Measurements from ENCODE around the gene PRKCE.

Gene PRKCE

GRCh38 chr2:46067501-46068305, 416.2 kb downstream of the PRKCE start:
- DNase-seq: no peak

GRCh38 chr2:46068636-46069035, 417.2 kb downstream of the PRKCE start:
- DNase-seq: no peak

- no peak for DNase-seq
Observed at GRCh38 chr2:46071074-46071473, 419.6 kb downstream of the PRKCE start.

- DNase-seq: peak; percentile 55
Observed at GRCh38 chr2:46072101-46072820, 420.8 kb downstream of the PRKCE start.

- DNase-seq: no peak
Observed at GRCh38 chr2:46073540-46074046, 422.1 kb downstream of the PRKCE start.

- peak; percentile 79 for DNase-seq
Observed at GRCh38 chr2:46074501-46074900, 423.0 kb downstream of the PRKCE start.

GRCh38 chr2:46075848-46076247, 424.4 kb downstream of the PRKCE start:
- DNase-seq: no peak

GRCh38 chr2:46076251-46076650, 424.8 kb downstream of the PRKCE start:
- DNase-seq: no peak

- DNase-seq: no peak
Observed at GRCh38 chr2:46076875-46077274, 425.4 kb downstream of the PRKCE start.

- no peak for DNase-seq
Observed at GRCh38 chr2:46077522-46078107, 426.1 kb downstream of the PRKCE start.

GRCh38 chr2:46079985-46080560, 428.6 kb downstream of the PRKCE start:
- DNase-seq: no peak

- no peak for DNase-seq
Observed at GRCh38 chr2:46082531-46083485, 431.3 kb downstream of the PRKCE start.

GRCh38 chr2:46086578-46087070, 435.1 kb downstream of the PRKCE start:
- no peak for DNase-seq

- DNase-seq: no peak
Observed at GRCh38 chr2:46087492-46087891, 436.0 kb downstream of the PRKCE start.

- no peak for DNase-seq
Observed at GRCh38 chr2:46091004-46091403, 439.5 kb downstream of the PRKCE start.

- DNase-seq: no peak
Observed at GRCh38 chr2:46091961-46092667, 440.6 kb downstream of the PRKCE start.

GRCh38 chr2:46094689-46095088, 443.2 kb downstream of the PRKCE start:
- DNase-seq: no peak

- DNase-seq: no peak
Observed at GRCh38 chr2:46095830-46096229, 444.4 kb downstream of the PRKCE start.

- DNase-seq: no peak
Observed at GRCh38 chr2:46096260-46096659, 444.8 kb downstream of the PRKCE start.

GRCh38 chr2:46097714-46098480, 446.4 kb downstream of the PRKCE start:
- DNase-seq: no peak
